GM23338 (cell line): ENCODE results near the gene MUL1. TPM values are rescaled to one million over a fixed set of nuclear protein-coding genes. Genes with fewer than 3 reads are reported as not detected.

Experiments
- ATAC-seq: fragments of 200-7000 bp; cut with Tn5 transposase; 3 replicates; pipeline ENCODE4 v1.9.1; 2020
- DNase-seq: peaks from one replicate; pipeline ENCODE4 v3.0.0-alpha.2; 2015; ENCODE audit warnings: low spot score
- H2AFZ ChIP-seq: fragments of 200-600 bp; sonication (generic); 2 replicates; pipeline ENCODE4 v1.8.0; 2016; ENCODE audit warnings: antibody characterized with exemption, mild to moderate bottlenecking, moderate library complexity
- H3F3A ChIP-seq: fragments of 200-600 bp; sonication (generic); replicated peaks from 2 replicates; pipeline ENCODE4 v1.8.0; 2017; ENCODE audit warnings: antibody characterized with exemption, mixed run types, low read depth
- H3K27ac ChIP-seq: fragments of 200-600 bp; sonication (generic); 2 replicates; pipeline ENCODE4 v1.6.1; 2016; ENCODE audit warnings: low read depth
- H3K27me3 ChIP-seq: fragments of 200-600 bp; sonication (generic); 2 replicates; pipeline ENCODE4 v1.8.0; 2016; ENCODE audit warnings: mild to moderate bottlenecking, mixed run types, moderate library complexity; ENCODE audit not compliant: insufficient read depth
- H3K36me3 ChIP-seq: fragments of 200-600 bp; sonication (generic); 2 replicates; pipeline ENCODE4 v1.8.0; 2016; ENCODE audit warnings: mild to moderate bottlenecking; ENCODE audit not compliant: insufficient read depth
- H3K4me1 ChIP-seq: fragments of 200-600 bp; sonication (generic); 2 replicates; pipeline ENCODE4 v1.8.0; 2016; ENCODE audit warnings: mild to moderate bottlenecking, moderate library complexity; ENCODE audit not compliant: insufficient read depth
- H3K4me2 ChIP-seq: fragments of 200-600 bp; sonication (generic); 2 replicates; pipeline ENCODE4 v1.7.1; 2017; ENCODE audit warnings: mixed run types
- H3K4me3 ChIP-seq: fragments of 200-600 bp; sonication (generic); 2 replicates; pipeline ENCODE4 v1.6.1; 2016; ENCODE audit warnings: mixed run types
- H3K79me2 ChIP-seq: fragments of 200-600 bp; sonication (generic); replicated peaks from 2 replicates; pipeline ENCODE4 v1.8.0; 2017; ENCODE audit warnings: mild to moderate bottlenecking; ENCODE audit not compliant: insufficient read depth
- H3K9me2 ChIP-seq: fragments of 200-600 bp; sonication (generic); 2 replicates; pipeline ENCODE4 v1.8.0; 2017; ENCODE audit not compliant: insufficient read depth
- H4K20me1 ChIP-seq: fragments of 200-600 bp; sonication (generic); replicated peaks from 2 replicates; pipeline ENCODE4 v1.8.0; 2017; ENCODE audit warnings: mild to moderate bottlenecking; ENCODE audit not compliant: insufficient read depth
- H3K27ac Mint-ChIP-seq: 2 replicates; pipeline ENCODE4 v1.8.0; 2020; ENCODE audit warnings: inconsistent platforms, mild to moderate bottlenecking, moderate library complexity, mixed read lengths
- H3K27me3 Mint-ChIP-seq: 3 replicates; pipeline ENCODE4 v1.8.0; 2022; ENCODE audit warnings: low read depth, mild to moderate bottlenecking, moderate library complexity, mixed read lengths, inconsistent platforms; ENCODE audit not compliant: insufficient read depth, poor library complexity
- H3K36me3 Mint-ChIP-seq: 3 replicates; pipeline ENCODE4 v1.8.0; 2021; ENCODE audit warnings: low read depth, mild to moderate bottlenecking, inconsistent platforms, moderate library complexity, mixed read lengths
- H3K4me1 Mint-ChIP-seq: 3 replicates; pipeline ENCODE4 v1.8.0; 2020; ENCODE audit warnings: mild to moderate bottlenecking, inconsistent platforms, mixed read lengths
- H3K4me3 Mint-ChIP-seq: 3 replicates; pipeline ENCODE4 v1.8.0; 2021; ENCODE audit warnings: moderate library complexity, mild to moderate bottlenecking, inconsistent platforms, mixed read lengths
- H3K9me3 Mint-ChIP-seq: 3 replicates; pipeline ENCODE4 v1.8.0; 2020; ENCODE audit warnings: moderate library complexity, mild to moderate bottlenecking, inconsistent platforms, mixed read lengths
- EZH2 ChIP-seq: fragments of 200-600 bp; sonication (generic); IDR thresholded peaks from one replicate; pipeline ENCODE4 v1.8.0; 2017; ENCODE audit warnings: antibody characterized with exemption, mild to moderate bottlenecking, low read depth; ENCODE audit not compliant: unreplicated experiment
- JUNB ChIP-seq: IDR thresholded peaks from one replicate; pipeline ENCODE4 v1.6.1; 2016; ENCODE audit warnings: antibody characterized with exemption; ENCODE audit not compliant: unreplicated experiment
- NANOG ChIP-seq: IDR thresholded peaks from 2 replicates; pipeline ENCODE4 v1.6.1; 2016; ENCODE audit warnings: antibody characterized with exemption, borderline replicate concordance
- POLR2AphosphoS5 ChIP-seq: IDR thresholded peaks from 2 replicates; pipeline ENCODE4 v1.6.1; 2016; ENCODE audit warnings: antibody characterized with exemption, low read depth
- REST ChIP-seq: IDR thresholded peaks from one replicate; pipeline ENCODE4 v1.6.1; 2018; ENCODE audit warnings: antibody characterized with exemption; ENCODE audit not compliant: unreplicated experiment
- STAT1 ChIP-seq: IDR thresholded peaks from one replicate; pipeline ENCODE4 v1.6.1; 2016; ENCODE audit warnings: antibody characterized with exemption; ENCODE audit not compliant: unreplicated experiment
- ZNF331 ChIP-seq: fragments of 250-450 bp; sonication (Bioruptor Pico); IDR thresholded peaks from 2 replicates; pipeline ENCODE4 v1.5.0; 2020; ENCODE audit warnings: low read depth, mild to moderate bottlenecking, moderate library complexity
- polyA plus RNA-seq: library from polyadenylated mRNA; unstranded; fragments of >200 nt; fragmentation: Nextera tagmentation; extraction: Ambion mirVana; gene quantifications from 2 replicates; pipeline ENCODE4 v1.2.1, GENCODE V29; 2016
- total RNA-seq: library from RNA; depleted of rRNA; stranded (reverse); fragments of >200 nt; shearing (Covaris generic); gene quantifications from 2 replicates; pipeline ENCODE4 v1.2.3, GENCODE V29; 2014
- TF ChIP-seq, protein P1 (sequence below): fragments of 250-450 bp; sonication (Bioruptor Pico); IDR thresholded peaks from 2 replicates; pipeline ENCODE4 v1.5.0; 2020; ENCODE audit warnings: mild to moderate bottlenecking, moderate library complexity

Gene MUL1
- total and polyA plus RNA-seq, 2 experiments from 2014 or later, result 8.9 to 26.2 TPM

DNA sequence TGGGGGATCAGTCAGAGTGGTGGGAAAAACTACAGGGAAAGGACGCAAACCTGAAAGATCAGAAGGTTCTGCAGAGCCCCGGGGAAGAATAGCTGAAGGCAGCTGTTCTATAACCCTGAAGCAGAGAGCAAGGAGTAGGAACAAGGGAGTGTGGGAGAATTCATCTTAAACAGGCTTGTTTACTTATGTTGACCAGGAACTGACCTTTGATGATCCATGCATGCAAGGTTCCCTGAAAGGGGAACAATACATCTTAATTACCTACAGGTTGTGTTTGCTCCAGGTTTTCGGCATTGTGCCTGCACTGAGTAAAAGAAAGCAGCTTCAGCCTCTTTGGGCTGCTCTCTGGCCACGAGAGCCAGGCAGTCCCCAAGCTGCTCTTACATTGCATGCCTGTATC is 25.7 kb upstream of the MUL1 start:
- Mint-ChIP-seq H3K27me3 (peaks cover 6% of the 10 kb centered on the region), H3K4me3 (no peak overlapping the region)

More for the DNA sequence above, 25.7 kb upstream of the MUL1 start:
- Mint-ChIP-seq H3K27ac (no peak overlapping the region), H3K4me1 (0 out of 3 replicates have a peak, but pooled peaks cover 2% of the 10 kb centered on the region), H3K9me3 (no peaks in the 10 kb centered on the region), H3K36me3 (no peaks in the 10 kb centered on the region)
- no peaks in the 10 kb centered on the region for H3K4me1 ChIP-seq
- no peaks in the 10 kb centered on the region for H3K27me3 ChIP-seq
- H3K4me3 ChIP-seq, result no peak overlapping the region
- ATAC-seq (no peak), DNase-seq (no peak)
- no peak overlapping the region for H3K27ac ChIP-seq
- H2AFZ ChIP-seq, result no peak overlapping the region
- no peak for TF ChIP-seq JUNB
- TF ChIP-seq, protein P1, sequence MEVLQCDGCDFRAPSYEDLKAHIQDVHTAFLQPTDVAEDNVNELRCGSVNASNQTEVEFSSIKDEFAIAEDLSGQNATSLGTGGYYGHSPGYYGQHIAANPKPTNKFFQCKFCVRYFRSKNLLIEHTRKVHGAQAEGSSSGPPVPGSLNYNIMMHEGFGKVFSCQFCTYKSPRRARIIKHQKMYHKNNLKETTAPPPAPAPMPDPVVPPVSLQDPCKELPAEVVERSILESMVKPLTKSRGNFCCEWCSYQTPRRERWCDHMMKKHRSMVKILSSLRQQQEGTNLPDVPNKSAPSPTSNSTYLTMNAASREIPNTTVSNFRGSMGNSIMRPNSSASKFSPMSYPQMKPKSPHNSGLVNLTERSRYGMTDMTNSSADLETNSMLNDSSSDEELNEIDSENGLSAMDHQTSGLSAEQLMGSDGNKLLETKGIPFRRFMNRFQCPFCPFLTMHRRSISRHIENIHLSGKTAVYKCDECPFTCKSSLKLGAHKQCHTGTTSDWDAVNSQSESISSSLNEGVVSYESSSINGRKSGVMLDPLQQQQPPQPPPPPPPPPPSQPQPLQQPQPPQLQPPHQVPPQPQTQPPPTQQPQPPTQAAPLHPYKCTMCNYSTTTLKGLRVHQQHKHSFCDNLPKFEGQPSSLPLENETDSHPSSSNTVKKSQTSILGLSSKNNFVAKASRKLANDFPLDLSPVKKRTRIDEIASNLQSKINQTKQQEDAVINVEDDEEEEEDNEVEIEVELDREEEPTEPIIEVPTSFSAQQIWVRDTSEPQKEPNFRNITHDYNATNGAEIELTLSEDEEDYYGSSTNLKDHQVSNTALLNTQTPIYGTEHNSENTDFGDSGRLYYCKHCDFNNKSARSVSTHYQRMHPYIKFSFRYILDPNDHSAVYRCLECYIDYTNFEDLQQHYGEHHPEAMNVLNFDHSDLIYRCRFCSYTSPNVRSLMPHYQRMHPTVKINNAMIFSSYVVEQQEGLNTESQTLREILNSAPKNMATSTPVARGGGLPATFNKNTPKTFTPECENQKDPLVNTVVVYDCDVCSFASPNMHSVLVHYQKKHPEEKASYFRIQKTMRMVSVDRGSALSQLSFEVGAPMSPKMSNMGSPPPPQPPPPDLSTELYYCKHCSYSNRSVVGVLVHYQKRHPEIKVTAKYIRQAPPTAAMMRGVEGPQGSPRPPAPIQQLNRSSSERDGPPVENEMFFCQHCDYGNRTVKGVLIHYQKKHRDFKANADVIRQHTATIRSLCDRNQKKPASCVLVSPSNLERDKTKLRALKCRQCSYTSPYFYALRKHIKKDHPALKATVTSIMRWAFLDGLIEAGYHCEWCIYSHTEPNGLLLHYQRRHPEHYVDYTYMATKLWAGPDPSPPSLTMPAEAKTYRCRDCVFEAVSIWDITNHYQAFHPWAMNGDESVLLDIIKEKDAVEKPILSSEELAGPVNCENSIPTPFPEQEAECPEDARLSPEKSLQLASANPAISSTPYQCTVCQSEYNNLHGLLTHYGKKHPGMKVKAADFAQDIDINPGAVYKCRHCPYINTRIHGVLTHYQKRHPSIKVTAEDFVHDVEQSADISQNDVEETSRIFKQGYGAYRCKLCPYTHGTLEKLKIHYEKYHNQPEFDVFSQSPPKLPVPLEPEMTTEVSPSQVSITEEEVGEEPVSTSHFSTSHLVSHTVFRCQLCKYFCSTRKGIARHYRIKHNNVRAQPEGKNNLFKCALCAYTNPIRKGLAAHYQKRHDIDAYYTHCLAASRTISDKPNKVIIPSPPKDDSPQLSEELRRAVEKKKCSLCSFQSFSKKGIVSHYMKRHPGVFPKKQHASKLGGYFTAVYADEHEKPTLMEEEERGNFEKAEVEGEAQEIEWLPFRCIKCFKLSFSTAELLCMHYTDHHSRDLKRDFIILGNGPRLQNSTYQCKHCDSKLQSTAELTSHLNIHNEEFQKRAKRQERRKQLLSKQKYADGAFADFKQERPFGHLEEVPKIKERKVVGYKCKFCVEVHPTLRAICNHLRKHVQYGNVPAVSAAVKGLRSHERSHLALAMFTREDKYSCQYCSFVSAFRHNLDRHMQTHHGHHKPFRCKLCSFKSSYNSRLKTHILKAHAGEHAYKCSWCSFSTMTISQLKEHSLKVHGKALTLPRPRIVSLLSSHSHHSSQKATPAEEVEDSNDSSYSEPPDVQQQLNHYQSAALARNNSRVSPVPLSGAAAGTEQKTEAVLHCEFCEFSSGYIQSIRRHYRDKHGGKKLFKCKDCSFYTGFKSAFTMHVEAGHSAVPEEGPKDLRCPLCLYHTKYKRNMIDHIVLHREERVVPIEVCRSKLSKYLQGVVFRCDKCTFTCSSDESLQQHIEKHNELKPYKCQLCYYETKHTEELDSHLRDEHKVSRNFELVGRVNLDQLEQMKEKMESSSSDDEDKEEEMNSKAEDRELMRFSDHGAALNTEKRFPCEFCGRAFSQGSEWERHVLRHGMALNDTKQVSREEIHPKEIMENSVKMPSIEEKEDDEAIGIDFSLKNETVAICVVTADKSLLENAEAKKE (CRISPR knock-in tag), result no peak
- no peak for TF ChIP-seq EZH2
- TF ChIP-seq ZNF331 (CRISPR knock-in tag), result no peak
- no peak for TF ChIP-seq REST
- TF ChIP-seq STAT1, result no peak
- TF ChIP-seq POLR2AphosphoS5, result no peak
- no peak for TF ChIP-seq NANOG
- H4K20me1 ChIP-seq, result no peaks in the 10 kb centered on the region
- H3K9me2 ChIP-seq, result no peaks in the 10 kb centered on the region
- H3K79me2 ChIP-seq, result no peaks in the 10 kb centered on the region
- no peaks in the 10 kb centered on the region for H3K36me3 ChIP-seq
- H3K4me2 ChIP-seq, result no peak overlapping the region
- H3F3A ChIP-seq, result no peaks in the 10 kb centered on the region
